Right forelimb (tissue), 1 donor: ENCODE results near the gene SLC16A8.
A peak's percentile ranks its signal among the peaks of the same experiment; 100 is the strongest.

Experiments used
- DNase-seq: peaks from one replicate; pipeline ENCODE4 v3.0.0-alpha.2; 2018

Gene SLC16A8

GRCh38 chr22:38111925-38112355 is 28.0 kb upstream of the SLC16A8 start:
- no peak for DNase-seq

- DNase-seq: peak; percentile 40
These were observed 27.2 kb upstream of the SLC16A8 start for GRCh38 chr22:38110863-38111852.

GRCh38 chr22:38110008-38110862 is 26.3 kb upstream of the SLC16A8 start, which contains the start of gene BAIAP2L2:
Gene BAIAP2L2, minus strand, starts transcription at chr22:38110684. Its CDS starts 159 bp downstream, at chr22:38110525.
- DNase-seq: peak; percentile 39

GRCh38 chr22:38109371-38110001 is 25.5 kb upstream of the SLC16A8 start:
- DNase-seq: peak; percentile 43

GRCh38 chr22:38108561-38109319 is 24.8 kb upstream of the SLC16A8 start:
- DNase-seq: peak; percentile 36

GRCh38 chr22:38107692-38108515 is 23.9 kb upstream of the SLC16A8 start:
- DNase-seq: peak; percentile 50

GRCh38 chr22:38106814-38107578 is 23.0 kb upstream of the SLC16A8 start:
- peak; percentile 40 for DNase-seq

GRCh38 chr22:38104084-38104483 is 20.1 kb upstream of the SLC16A8 start:
- peak; percentile 2 for DNase-seq

- DNase-seq: no peak
These were observed 19.7 kb upstream of the SLC16A8 start for GRCh38 chr22:38103641-38104040.

GRCh38 chr22:38098410-38099249 is 14.6 kb upstream of the SLC16A8 start:
- DNase-seq: peak; percentile 36

GRCh38 chr22:38097557-38098409 is 13.8 kb upstream of the SLC16A8 start:
- DNase-seq: peak; percentile 55

- peak; percentile 46 for DNase-seq
These were observed 13.1 kb upstream of the SLC16A8 start for GRCh38 chr22:38097058-38097457.

GRCh38 chr22:38089474-38089851 is 5.5 kb upstream of the SLC16A8 start:
- no peak for DNase-seq

GRCh38 chr22:38088629-38089473 is 4.9 kb upstream of the SLC16A8 start:
- DNase-seq: no peak

- no peak for DNase-seq
These were observed 3.9 kb upstream of the SLC16A8 start for GRCh38 chr22:38087855-38088254.

GRCh38 chr22:38086942-38087341 is 3.0 kb upstream of the SLC16A8 start:
- no peak for DNase-seq
